Liver (tissue), 9 donors: ENCODE results near the gene MICU1. TPM values are rescaled to one million over a fixed set of nuclear protein-coding genes. Genes with fewer than 3 reads are reported as not detected.

Source experiments
- DNase-seq: peaks from one replicate; pipeline ENCODE4 v3.0.0-alpha.2; 2017; ENCODE audit warnings: low spot score
- H3K27ac ChIP-seq, 2 donors: one replicate each; pipeline ENCODE4 v1.7.0; 2013; ENCODE audit warnings: inconsistent platforms in 2 of 2, low read length in 2 of 2, control low read depth in 1 of 2, low read depth in 1 of 2, mild to moderate bottlenecking in 1 of 2
- H3K27me3 ChIP-seq, 4 donors: one replicate each; pipeline versions ENCODE4 v1.6.1 to v1.7.0; 2013; ENCODE audit warnings: low read length in 3 of 4, inconsistent platforms in 1 of 4, mild to moderate bottlenecking in 1 of 4, moderate library complexity in 1 of 4; ENCODE audit not compliant: control insufficient read depth in 4 of 4, insufficient read depth in 4 of 4
- H3K36me3 ChIP-seq, 4 donors: one replicate each; pipeline versions ENCODE4 v1.6.1 to v1.7.0; 2013; ENCODE audit warnings: low read length in 3 of 4, mild to moderate bottlenecking in 3 of 4, low read depth in 1 of 4, moderate library complexity in 1 of 4; ENCODE audit not compliant: control insufficient read depth in 4 of 4, insufficient read depth in 3 of 4
- H3K4me1 ChIP-seq, 4 donors: one replicate each; pipeline versions ENCODE4 v1.6.1 to v1.7.0; 2013; ENCODE audit warnings: low read length in 3 of 4, mild to moderate bottlenecking in 3 of 4, moderate library complexity in 1 of 4; ENCODE audit not compliant: control insufficient read depth in 4 of 4, insufficient read depth in 4 of 4
- H3K4me3 ChIP-seq, 3 donors: one replicate each; pipeline versions ENCODE4 v1.6.1 to v1.7.0; 2013; ENCODE audit warnings: low read length in 3 of 3, control low read depth in 1 of 3, low read depth in 1 of 3, mild to moderate bottlenecking in 1 of 3
- H3K9ac ChIP-seq, 2 donors: one replicate each; pipeline ENCODE4 v1.7.0; 2013; ENCODE audit warnings: low read length in 2 of 2, mild to moderate bottlenecking in 2 of 2, moderate library complexity in 2 of 2, control low read depth in 1 of 2, low read depth in 1 of 2
- H3K9me3 ChIP-seq, 4 donors: one replicate each; pipeline versions ENCODE4 v1.6.1 to v1.7.0; 2013; ENCODE audit warnings: low read length in 3 of 4; ENCODE audit not compliant: control insufficient read depth in 4 of 4
- EGR1 ChIP-seq, 2 donors: IDR thresholded peaks; 2 replicates each; pipeline ENCODE4 v1.6.1; 2016 to 2018; ENCODE audit warnings: antibody characterized with exemption in 2 of 2, low read depth in 2 of 2
- FOXA1 ChIP-seq: IDR thresholded peaks from 2 replicates; pipeline ENCODE4 v1.6.1; 2016; ENCODE audit warnings: antibody characterized with exemption
- FOXA2 ChIP-seq: IDR thresholded peaks from 2 replicates; pipeline ENCODE4 v1.6.1; 2016; ENCODE audit warnings: antibody characterized with exemption
- GABPA ChIP-seq, 2 donors: IDR thresholded peaks in 1 of 2; conservative IDR thresholded peaks in 1 of 2; 2 replicates each; pipeline ENCODE4 v1.6.1; 2016; ENCODE audit warnings: antibody characterized with exemption in 2 of 2, mild to moderate bottlenecking in 1 of 2, moderate library complexity in 1 of 2
- HNF4A ChIP-seq, 2 donors: conservative IDR thresholded peaks; 2 replicates each; pipeline ENCODE4 v1.6.1; 2016; ENCODE audit warnings: antibody characterized with exemption in 2 of 2, mild to moderate bottlenecking in 2 of 2
- HNF4G ChIP-seq: IDR thresholded peaks from 2 replicates; pipeline ENCODE4 v1.6.1; 2016; ENCODE audit warnings: antibody characterized with exemption
- JUND ChIP-seq, 2 donors: IDR thresholded peaks; 2 replicates each; pipeline ENCODE4 v1.6.1; 2016; ENCODE audit warnings: antibody characterized with exemption in 2 of 2
- NR2F2 ChIP-seq: IDR thresholded peaks from 2 replicates; pipeline ENCODE4 v1.6.1; 2016; ENCODE audit warnings: antibody characterized with exemption
- RAD21 ChIP-seq, 2 donors: IDR thresholded peaks; 2 replicates each; pipeline ENCODE4 v1.6.1; 2016; ENCODE audit warnings: antibody characterized with exemption in 2 of 2, mild to moderate bottlenecking in 2 of 2
- RXRA ChIP-seq, 2 donors: IDR thresholded peaks; 2 replicates each; pipeline ENCODE4 v1.6.1; 2017 to 2018; ENCODE audit warnings: antibody characterized with exemption in 2 of 2, mild to moderate bottlenecking in 1 of 2
- SP1 ChIP-seq: IDR thresholded peaks from 2 replicates; pipeline ENCODE4 v1.6.1; 2018; ENCODE audit warnings: antibody characterized with exemption, mild to moderate bottlenecking
- TAF1 ChIP-seq: conservative IDR thresholded peaks from 2 replicates; pipeline ENCODE4 v1.6.1; 2016; ENCODE audit warnings: antibody characterized with exemption, mild to moderate bottlenecking
- YY1 ChIP-seq: IDR thresholded peaks from 2 replicates; pipeline ENCODE4 v1.6.1; 2016; ENCODE audit warnings: antibody characterized with exemption, mild to moderate bottlenecking
- WGBS: extraction: QIAGEN DNeasy Blood & Tissue Kit; methylation state at CpG from one replicate; pipeline ENCODE4 v1.1.7; 2013; 5-methylcytosine and 5-hydroxymethylcytosine counted together
- polyA plus RNA-seq, 2 donors: library from polyadenylated mRNA; stranded (reverse) in 1 of 2; unstranded in 1 of 2; fragments of 200-250 nt in 1 of 2; fragments of >200 nt in 1 of 2; fragmentation: Nextera tagmentation in 1 of 2; extraction: Ambion mirVana in 1 of 2; gene quantifications; one replicate each; pipeline versions ENCODE4 v1.2.1 to v1.2.3, GENCODE V29; 2013 to 2015
- total RNA-seq, 2 donors: library from RNA; depleted of rRNA; stranded (reverse); fragments of >200 nt; gene quantifications; one replicate each; pipeline ENCODE4 v1.2.3, GENCODE V29; 2014
- TF ChIP-seq, protein P1 (sequence below): fragments of 150-350 bp; IDR thresholded peaks from 2 replicates; pipeline ENCODE4 v1.5.1; 2017; ENCODE audit warnings: improper control_type of control experiment, low read depth, low read length; ENCODE audit not compliant: missing input control
- TF ChIP-seq, protein P2 (sequence below): IDR thresholded peaks from 2 replicates; pipeline ENCODE4 v1.6.1; 2016; ENCODE audit warnings: antibody characterized with exemption, mild to moderate bottlenecking
- TF ChIP-seq, protein P3 (sequence below): IDR thresholded peaks from 2 replicates; pipeline ENCODE4 v1.6.1; 2016; ENCODE audit warnings: antibody characterized with exemption
- TF ChIP-seq, protein P4 (sequence below): IDR thresholded peaks from 2 replicates; pipeline ENCODE4 v1.6.1; 2016; ENCODE audit warnings: antibody characterized with exemption
- TF ChIP-seq, protein P5 (sequence below): IDR thresholded peaks from 2 replicates; pipeline ENCODE4 v1.6.1; 2016; ENCODE audit warnings: antibody characterized with exemption
- donor health status: healthy.
- donor health status: healthy.
- donor health status: healthy.
- donor health status: healthy.
- donor health status: healthy.

MICU1 gene
- total and polyA plus RNA-seq, 4 donors, result 26.4 to 47.4 (median 32.1) TPM

DNA sequence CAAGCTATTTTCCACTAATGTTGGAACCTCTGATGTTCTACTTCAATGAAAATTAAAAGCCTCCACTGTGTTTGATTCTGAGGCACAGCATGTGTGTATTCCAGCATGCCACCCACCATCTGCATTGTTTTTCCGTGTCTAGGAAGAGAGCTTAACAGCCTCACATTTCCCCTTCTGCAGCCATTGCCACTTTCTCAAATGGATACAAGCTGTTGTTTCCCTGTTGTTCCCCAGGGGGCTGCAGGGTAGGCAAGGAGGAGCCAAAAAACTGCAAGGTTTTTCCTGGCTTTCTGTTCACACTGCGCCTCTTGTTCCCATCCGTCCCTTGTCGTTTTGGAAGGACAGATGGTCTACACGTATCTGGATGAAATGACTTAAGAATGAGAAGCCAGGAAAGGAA is 198.9 kb downstream of the MICU1 start:
- Histone ChIP-seq H3K36me3 (peaks cover 0 to 19% (median 15%) of the 10 kb centered on the region in 4 donors), H3K27ac (no peak overlapping the region), H3K9me3 (no peaks in the 10 kb centered on the region), H3K9ac (no peak overlapping the region), H3K4me3 (no peak overlapping the region), H3K27me3 (no peaks in the 10 kb centered on the region), H3K4me1 (no peaks in the 10 kb centered on the region)
- 84% methylated on average over 5 of the region's 5 CpGs for whole genome bisulfite sequencing
- no peak for TF ChIP-seq HNF4G
- TF ChIP-seq, protein P1, sequence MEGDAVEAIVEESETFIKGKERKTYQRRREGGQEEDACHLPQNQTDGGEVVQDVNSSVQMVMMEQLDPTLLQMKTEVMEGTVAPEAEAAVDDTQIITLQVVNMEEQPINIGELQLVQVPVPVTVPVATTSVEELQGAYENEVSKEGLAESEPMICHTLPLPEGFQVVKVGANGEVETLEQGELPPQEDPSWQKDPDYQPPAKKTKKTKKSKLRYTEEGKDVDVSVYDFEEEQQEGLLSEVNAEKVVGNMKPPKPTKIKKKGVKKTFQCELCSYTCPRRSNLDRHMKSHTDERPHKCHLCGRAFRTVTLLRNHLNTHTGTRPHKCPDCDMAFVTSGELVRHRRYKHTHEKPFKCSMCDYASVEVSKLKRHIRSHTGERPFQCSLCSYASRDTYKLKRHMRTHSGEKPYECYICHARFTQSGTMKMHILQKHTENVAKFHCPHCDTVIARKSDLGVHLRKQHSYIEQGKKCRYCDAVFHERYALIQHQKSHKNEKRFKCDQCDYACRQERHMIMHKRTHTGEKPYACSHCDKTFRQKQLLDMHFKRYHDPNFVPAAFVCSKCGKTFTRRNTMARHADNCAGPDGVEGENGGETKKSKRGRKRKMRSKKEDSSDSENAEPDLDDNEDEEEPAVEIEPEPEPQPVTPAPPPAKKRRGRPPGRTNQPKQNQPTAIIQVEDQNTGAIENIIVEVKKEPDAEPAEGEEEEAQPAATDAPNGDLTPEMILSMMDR, result no peak
- TF ChIP-seq NR2F2, result no peak
- TF ChIP-seq, protein P2, sequence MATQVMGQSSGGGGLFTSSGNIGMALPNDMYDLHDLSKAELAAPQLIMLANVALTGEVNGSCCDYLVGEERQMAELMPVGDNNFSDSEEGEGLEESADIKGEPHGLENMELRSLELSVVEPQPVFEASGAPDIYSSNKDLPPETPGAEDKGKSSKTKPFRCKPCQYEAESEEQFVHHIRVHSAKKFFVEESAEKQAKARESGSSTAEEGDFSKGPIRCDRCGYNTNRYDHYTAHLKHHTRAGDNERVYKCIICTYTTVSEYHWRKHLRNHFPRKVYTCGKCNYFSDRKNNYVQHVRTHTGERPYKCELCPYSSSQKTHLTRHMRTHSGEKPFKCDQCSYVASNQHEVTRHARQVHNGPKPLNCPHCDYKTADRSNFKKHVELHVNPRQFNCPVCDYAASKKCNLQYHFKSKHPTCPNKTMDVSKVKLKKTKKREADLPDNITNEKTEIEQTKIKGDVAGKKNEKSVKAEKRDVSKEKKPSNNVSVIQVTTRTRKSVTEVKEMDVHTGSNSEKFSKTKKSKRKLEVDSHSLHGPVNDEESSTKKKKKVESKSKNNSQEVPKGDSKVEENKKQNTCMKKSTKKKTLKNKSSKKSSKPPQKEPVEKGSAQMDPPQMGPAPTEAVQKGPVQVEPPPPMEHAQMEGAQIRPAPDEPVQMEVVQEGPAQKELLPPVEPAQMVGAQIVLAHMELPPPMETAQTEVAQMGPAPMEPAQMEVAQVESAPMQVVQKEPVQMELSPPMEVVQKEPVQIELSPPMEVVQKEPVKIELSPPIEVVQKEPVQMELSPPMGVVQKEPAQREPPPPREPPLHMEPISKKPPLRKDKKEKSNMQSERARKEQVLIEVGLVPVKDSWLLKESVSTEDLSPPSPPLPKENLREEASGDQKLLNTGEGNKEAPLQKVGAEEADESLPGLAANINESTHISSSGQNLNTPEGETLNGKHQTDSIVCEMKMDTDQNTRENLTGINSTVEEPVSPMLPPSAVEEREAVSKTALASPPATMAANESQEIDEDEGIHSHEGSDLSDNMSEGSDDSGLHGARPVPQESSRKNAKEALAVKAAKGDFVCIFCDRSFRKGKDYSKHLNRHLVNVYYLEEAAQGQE, result no peak
- TF ChIP-seq GABPA (IDR thresholded peaks at IDR 0.05 in 1 of 2, conservative IDR thresholded peaks at IDR 0.05 in 1 of 2), result no peak
- no peak for TF ChIP-seq FOXA2
- TF ChIP-seq RXRA (IDR thresholded peaks at IDR 0.05), result no peak
- TF ChIP-seq, protein P3, sequence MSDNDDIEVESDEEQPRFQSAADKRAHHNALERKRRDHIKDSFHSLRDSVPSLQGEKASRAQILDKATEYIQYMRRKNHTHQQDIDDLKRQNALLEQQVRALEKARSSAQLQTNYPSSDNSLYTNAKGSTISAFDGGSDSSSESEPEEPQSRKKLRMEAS, result no peak
- TF ChIP-seq EGR1 (IDR thresholded peaks at IDR 0.05; ENCODE audit: low read depth in 2 of 2), result no peak
- TF ChIP-seq SP1, result no peak
- no peak for TF ChIP-seq TAF1
- no peak for TF ChIP-seq FOXA1
- no peak for TF ChIP-seq HNF4A (conservative IDR thresholded peaks at IDR 0.05)
- no peak for TF ChIP-seq YY1
- TF ChIP-seq RAD21 (IDR thresholded peaks at IDR 0.05), result no peak
- no peak for TF ChIP-seq JUND (IDR thresholded peaks at IDR 0.05)
- TF ChIP-seq, protein P4, sequence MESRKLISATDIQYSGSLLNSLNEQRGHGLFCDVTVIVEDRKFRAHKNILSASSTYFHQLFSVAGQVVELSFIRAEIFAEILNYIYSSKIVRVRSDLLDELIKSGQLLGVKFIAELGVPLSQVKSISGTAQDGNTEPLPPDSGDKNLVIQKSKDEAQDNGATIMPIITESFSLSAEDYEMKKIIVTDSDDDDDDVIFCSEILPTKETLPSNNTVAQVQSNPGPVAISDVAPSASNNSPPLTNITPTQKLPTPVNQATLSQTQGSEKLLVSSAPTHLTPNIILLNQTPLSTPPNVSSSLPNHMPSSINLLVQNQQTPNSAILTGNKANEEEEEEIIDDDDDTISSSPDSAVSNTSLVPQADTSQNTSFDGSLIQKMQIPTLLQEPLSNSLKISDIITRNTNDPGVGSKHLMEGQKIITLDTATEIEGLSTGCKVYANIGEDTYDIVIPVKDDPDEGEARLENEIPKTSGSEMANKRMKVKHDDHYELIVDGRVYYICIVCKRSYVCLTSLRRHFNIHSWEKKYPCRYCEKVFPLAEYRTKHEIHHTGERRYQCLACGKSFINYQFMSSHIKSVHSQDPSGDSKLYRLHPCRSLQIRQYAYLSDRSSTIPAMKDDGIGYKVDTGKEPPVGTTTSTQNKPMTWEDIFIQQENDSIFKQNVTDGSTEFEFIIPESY, result no peak
- TF ChIP-seq, protein P5, sequence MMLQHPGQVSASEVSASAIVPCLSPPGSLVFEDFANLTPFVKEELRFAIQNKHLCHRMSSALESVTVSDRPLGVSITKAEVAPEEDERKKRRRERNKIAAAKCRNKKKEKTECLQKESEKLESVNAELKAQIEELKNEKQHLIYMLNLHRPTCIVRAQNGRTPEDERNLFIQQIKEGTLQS, result no peak
- DNase-seq, result no peak
